GM23338 (cell line): ENCODE data around the gene UBALD2.

Experiments used
- EZH2phosphoT487 ChIP-seq: fragments of 200-600 bp; sonication (generic); IDR thresholded peaks from one replicate; pipeline ENCODE4 v1.8.1; 2018; ENCODE audit warnings: antibody characterized with exemption; ENCODE audit not compliant: unreplicated experiment
- JUNB ChIP-seq: IDR thresholded peaks from one replicate; pipeline ENCODE4 v1.6.1; 2016; ENCODE audit warnings: antibody characterized with exemption; ENCODE audit not compliant: unreplicated experiment
- POLR2AphosphoS5 ChIP-seq: IDR thresholded peaks from 2 replicates; pipeline ENCODE4 v1.6.1; 2016; ENCODE audit warnings: antibody characterized with exemption, low read depth
- TF ChIP-seq, protein P1 (sequence below), 2 experiments: fragments of 200-600 bp in 1 of 2; sonication (generic) in 1 of 2; conservative IDR thresholded peaks; 2 replicates each; pipeline versions ENCODE4 v1.5.1 to v1.6.1; 2016 to 2017; ENCODE audit warnings: antibody characterized with exemption in 2 of 2, low read depth in 2 of 2, mild to moderate bottlenecking in 2 of 2, moderate library complexity in 1 of 2
- TF ChIP-seq, protein P2 (sequence below): IDR thresholded peaks from one replicate; pipeline ENCODE4 v1.6.1; 2018; ENCODE audit warnings: antibody characterized with exemption; ENCODE audit not compliant: unreplicated experiment

DNA sequence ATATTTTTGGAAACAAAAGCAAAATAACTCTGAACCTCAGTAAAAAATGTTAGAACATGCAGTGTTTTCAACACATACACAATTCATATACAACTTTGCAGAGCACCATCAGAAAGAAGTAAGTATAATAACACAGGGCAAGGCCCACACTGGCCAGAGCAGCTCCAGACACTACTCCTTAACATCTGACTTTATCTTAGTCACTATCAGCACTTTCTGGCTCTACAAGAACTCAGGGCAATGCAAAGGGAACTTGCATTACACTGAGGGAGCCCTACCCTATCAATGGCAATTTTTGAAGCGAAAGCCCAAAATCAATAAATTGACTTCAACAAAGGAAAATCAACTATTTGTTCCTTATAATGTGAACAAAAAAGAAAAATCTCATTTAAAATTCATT lies 41.3 kb upstream of the UBALD2 start:
- no peak for TF ChIP-seq EZH2phosphoT487
- TF ChIP-seq, protein P1, sequence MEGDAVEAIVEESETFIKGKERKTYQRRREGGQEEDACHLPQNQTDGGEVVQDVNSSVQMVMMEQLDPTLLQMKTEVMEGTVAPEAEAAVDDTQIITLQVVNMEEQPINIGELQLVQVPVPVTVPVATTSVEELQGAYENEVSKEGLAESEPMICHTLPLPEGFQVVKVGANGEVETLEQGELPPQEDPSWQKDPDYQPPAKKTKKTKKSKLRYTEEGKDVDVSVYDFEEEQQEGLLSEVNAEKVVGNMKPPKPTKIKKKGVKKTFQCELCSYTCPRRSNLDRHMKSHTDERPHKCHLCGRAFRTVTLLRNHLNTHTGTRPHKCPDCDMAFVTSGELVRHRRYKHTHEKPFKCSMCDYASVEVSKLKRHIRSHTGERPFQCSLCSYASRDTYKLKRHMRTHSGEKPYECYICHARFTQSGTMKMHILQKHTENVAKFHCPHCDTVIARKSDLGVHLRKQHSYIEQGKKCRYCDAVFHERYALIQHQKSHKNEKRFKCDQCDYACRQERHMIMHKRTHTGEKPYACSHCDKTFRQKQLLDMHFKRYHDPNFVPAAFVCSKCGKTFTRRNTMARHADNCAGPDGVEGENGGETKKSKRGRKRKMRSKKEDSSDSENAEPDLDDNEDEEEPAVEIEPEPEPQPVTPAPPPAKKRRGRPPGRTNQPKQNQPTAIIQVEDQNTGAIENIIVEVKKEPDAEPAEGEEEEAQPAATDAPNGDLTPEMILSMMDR (conservative IDR thresholded peaks at IDR 0.05; ENCODE audit: low read depth in 2 of 2) = no peak
- TF ChIP-seq JUNB = no peak
- TF ChIP-seq, protein P2, sequence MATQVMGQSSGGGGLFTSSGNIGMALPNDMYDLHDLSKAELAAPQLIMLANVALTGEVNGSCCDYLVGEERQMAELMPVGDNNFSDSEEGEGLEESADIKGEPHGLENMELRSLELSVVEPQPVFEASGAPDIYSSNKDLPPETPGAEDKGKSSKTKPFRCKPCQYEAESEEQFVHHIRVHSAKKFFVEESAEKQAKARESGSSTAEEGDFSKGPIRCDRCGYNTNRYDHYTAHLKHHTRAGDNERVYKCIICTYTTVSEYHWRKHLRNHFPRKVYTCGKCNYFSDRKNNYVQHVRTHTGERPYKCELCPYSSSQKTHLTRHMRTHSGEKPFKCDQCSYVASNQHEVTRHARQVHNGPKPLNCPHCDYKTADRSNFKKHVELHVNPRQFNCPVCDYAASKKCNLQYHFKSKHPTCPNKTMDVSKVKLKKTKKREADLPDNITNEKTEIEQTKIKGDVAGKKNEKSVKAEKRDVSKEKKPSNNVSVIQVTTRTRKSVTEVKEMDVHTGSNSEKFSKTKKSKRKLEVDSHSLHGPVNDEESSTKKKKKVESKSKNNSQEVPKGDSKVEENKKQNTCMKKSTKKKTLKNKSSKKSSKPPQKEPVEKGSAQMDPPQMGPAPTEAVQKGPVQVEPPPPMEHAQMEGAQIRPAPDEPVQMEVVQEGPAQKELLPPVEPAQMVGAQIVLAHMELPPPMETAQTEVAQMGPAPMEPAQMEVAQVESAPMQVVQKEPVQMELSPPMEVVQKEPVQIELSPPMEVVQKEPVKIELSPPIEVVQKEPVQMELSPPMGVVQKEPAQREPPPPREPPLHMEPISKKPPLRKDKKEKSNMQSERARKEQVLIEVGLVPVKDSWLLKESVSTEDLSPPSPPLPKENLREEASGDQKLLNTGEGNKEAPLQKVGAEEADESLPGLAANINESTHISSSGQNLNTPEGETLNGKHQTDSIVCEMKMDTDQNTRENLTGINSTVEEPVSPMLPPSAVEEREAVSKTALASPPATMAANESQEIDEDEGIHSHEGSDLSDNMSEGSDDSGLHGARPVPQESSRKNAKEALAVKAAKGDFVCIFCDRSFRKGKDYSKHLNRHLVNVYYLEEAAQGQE = no peak
- no peak for TF ChIP-seq POLR2AphosphoS5
